Endothelial cell of umbilical vein (primary cell): ENCODE measurements around the gene INS. TPM values are rescaled to one million over a fixed set of nuclear protein-coding genes. Genes with fewer than 3 reads are reported as not detected.

Source experiments
- BruUV-seq: library from RNA; stranded (reverse); fragments of 400-500 nt; replicated peaks from 2 replicates; lab custom pipeline; 2021; lab: Mats Ljungman, UMichigan
- CTCF ChIA-PET: fragments of 300-600, 350-600 bp; sonication (Branson Sonifier 250); formaldehyde crosslinking; loops from one replicate; lab custom pipeline; 2021; ENCODE audit warnings: antibody characterized with exemption, inconsistent platforms; lab: Charles Lee
- POLR2A ChIA-PET: fragments of 300-600, 350-600 bp; sonication (Branson Sonifier 250); formaldehyde crosslinking; loops from one replicate; lab custom pipeline; 2021; ENCODE audit warnings: antibody characterized with exemption, inconsistent platforms; lab: Charles Lee
- DNase-seq: peaks from one replicate; pipeline ENCODE4 v3.0.0-alpha.2; 2011; ENCODE audit warnings: low read depth, low spot score
- FAIRE-seq: peaks from 2 replicates; lab custom pipeline; 2011; peaks lifted over from hg19 to GRCh38; lab: Jason Lieb, UNC
- H2AFZ ChIP-seq: 2 replicates; pipeline ENCODE4 v1.6.0; 2012; ENCODE audit warnings: low read depth, low read length, control low read depth, inconsistent platforms
- H3K27ac ChIP-seq: 2 replicates; pipeline ENCODE4 v1.5.1; 2011; ENCODE audit warnings: low read depth, mild to moderate bottlenecking, control low read depth, low read length, moderate library complexity; ENCODE audit not compliant: insufficient read depth
- H3K27me3 ChIP-seq, 2 experiments: 2 replicates each; pipeline versions ENCODE4 v1.6.0 to v1.6.1; 2011; ENCODE audit warnings: low read length in 2 of 2, mixed read lengths in 1 of 2; ENCODE audit not compliant: control insufficient read depth in 2 of 2, insufficient read depth in 2 of 2
- H3K36me3 ChIP-seq, 2 experiments: 2 replicates in 1 of 2; 3 replicates in 1 of 2; pipeline ENCODE4 v1.5.1; 2011; ENCODE audit warnings: low read length in 2 of 2, mild to moderate bottlenecking in 1 of 2, moderate library complexity in 1 of 2; ENCODE audit not compliant: control insufficient read depth in 2 of 2, insufficient read depth in 2 of 2; ENCODE audit errors: extremely low read depth in 1 of 2
- H3K4me1 ChIP-seq: 3 replicates; pipeline ENCODE4 v1.5.1; 2011; ENCODE audit warnings: mild to moderate bottlenecking, low read length; ENCODE audit not compliant: control insufficient read depth, insufficient read depth; ENCODE audit errors: extremely low read depth
- H3K4me2 ChIP-seq: 2 replicates; pipeline ENCODE4 v1.6.1; 2011; ENCODE audit warnings: low read length, control low read depth, mixed read lengths; ENCODE audit not compliant: insufficient read depth
- H3K4me3 ChIP-seq, 3 experiments: fragments of 200-600 bp in 1 of 3; sonication (generic), shearing (Covaris generic) in 1 of 3; replicated peaks in 1 of 3; 2 replicates each; pipeline ENCODE4 v1.5.1; 2011 to 2016; ENCODE audit warnings: control low read depth in 3 of 3, low read length in 3 of 3, mild to moderate bottlenecking in 2 of 3, inconsistent platforms in 1 of 3, low read depth in 1 of 3, moderate library complexity in 1 of 3; ENCODE audit not compliant: insufficient read depth in 1 of 3
- H3K79me2 ChIP-seq: 2 replicates; pipeline ENCODE4 v1.6.0; 2012; ENCODE audit warnings: low read length, inconsistent platforms; ENCODE audit not compliant: control insufficient read depth, insufficient read depth
- H3K9ac ChIP-seq: replicated peaks from 2 replicates; pipeline ENCODE3; 2011; ENCODE audit warnings: low read length, control low read depth; ENCODE audit not compliant: insufficient read depth; ENCODE audit errors: extremely low read depth
- H3K9me1 ChIP-seq: replicated peaks from 3 replicates; pipeline ENCODE4 v1.6.0; 2011; ENCODE audit warnings: mild to moderate bottlenecking, low read length; ENCODE audit not compliant: control insufficient read depth, insufficient read depth; ENCODE audit errors: extremely low read depth
- H3K9me3 ChIP-seq: replicated peaks from 2 replicates; pipeline ENCODE4 v1.5.1; 2012; ENCODE audit warnings: low read length, inconsistent platforms; ENCODE audit not compliant: control insufficient read depth, insufficient read depth
- H4K20me1 ChIP-seq: replicated peaks from 2 replicates; pipeline ENCODE3; 2011; ENCODE audit warnings: mild to moderate bottlenecking, low read length; ENCODE audit not compliant: control insufficient read depth, insufficient read depth; ENCODE audit errors: extremely low read depth
- CTCF ChIP-seq, 2 donors: IDR thresholded peaks; 1 replicate in 1 of 2; 2 replicates in 1 of 2; pipeline ENCODE4 v1.5.1; 2011; ENCODE audit warnings: low read length in 2 of 2, mild to moderate bottlenecking in 2 of 2, moderate library complexity in 2 of 2, control low read depth in 1 of 2, inconsistent platforms in 1 of 2, low read depth in 1 of 2; ENCODE audit not compliant: insufficient read depth in 1 of 2; ENCODE audit errors: extremely low read depth in 1 of 2
- EZH2 ChIP-seq: IDR thresholded peaks from 2 replicates; pipeline ENCODE4 v1.6.1; 2012; ENCODE audit warnings: borderline replicate concordance, low read depth, mild to moderate bottlenecking, moderate library complexity, low read length, inconsistent platforms; ENCODE audit not compliant: severe bottlenecking
- FOS ChIP-seq: IDR thresholded peaks from 2 replicates; pipeline ENCODE4 v1.6.1; 2011; ENCODE audit warnings: mild to moderate bottlenecking, low read length, moderate library complexity, borderline replicate concordance; ENCODE audit not compliant: insufficient read depth
- GATA2 ChIP-seq: IDR thresholded peaks from 2 replicates; pipeline ENCODE4 v1.7.0; 2011; ENCODE audit warnings: low read depth, mild to moderate bottlenecking, moderate library complexity, mixed read lengths, low read length; ENCODE audit not compliant: insufficient read length, insufficient read depth
- JUN ChIP-seq: IDR thresholded peaks from 2 replicates; pipeline ENCODE4 v1.6.1; 2011; ENCODE audit warnings: borderline replicate concordance, low read depth; ENCODE audit not compliant: insufficient read length, insufficient read depth
- MAX ChIP-seq: IDR thresholded peaks from 2 replicates; pipeline ENCODE4 v1.6.1; 2011; ENCODE audit not compliant: insufficient read depth, insufficient read length
- MYC ChIP-seq: IDR thresholded peaks from one replicate; pipeline ENCODE4 v1.6.1; 2011; ENCODE audit warnings: mild to moderate bottlenecking, low read depth, low read length
- POLR2A ChIP-seq: IDR thresholded peaks from 2 replicates; pipeline ENCODE4 v1.6.1; 2012; ENCODE audit warnings: low read depth, mild to moderate bottlenecking, control low read depth, low read length
- POLR2AphosphoS5 ChIP-seq: IDR thresholded peaks from 2 replicates; pipeline ENCODE4 v1.6.1; 2012; ENCODE audit warnings: low read depth, mild to moderate bottlenecking, control low read depth, low read length, moderate library complexity; ENCODE audit not compliant: insufficient read depth
- dilution Hi-C: fragments of 300-500 bp; cut with MboI; formaldehyde crosslinking; loops from one replicate; pipeline ENCODE4 v1.15.0; 2019; ENCODE audit warnings: low sequenced_read_pairs; ENCODE audit not compliant: extremely low pct_ligation_motif_present
- intact Hi-C: fragments of 100-400 bp; cut with micrococcal nuclease; formaldehyde crosslinking; loops from one replicate; pipeline ENCODE4 v1.10.0; 2022
- polyA plus RNA-seq, 4 experiments: library from polyadenylated mRNA; depleted of rRNA in 3 of 4; stranded (reverse) in 3 of 4; unstranded in 1 of 4; fragments of >200 nt; gene quantifications; 2 replicates each; pipeline versions ENCODE4 v1.2.1 to v1.2.3, GENCODE V29; 2011 to 2012; ENCODE audit warnings: missing spikeins in 1 of 4
- total RNA-seq: library from RNA; stranded (reverse); gene quantifications from 2 replicates; pipeline ENCODE4 v1.2.3, GENCODE V29; 2021

INS gene
- total and polyA plus RNA-seq, 2 donors (not counting 3 experiments of a cell fraction or from before 2014, with no cell fraction given), result not detected

- ChIA-PET POLR2A (no interaction called here), CTCF (interaction anchor here (1.5 kb wide), 1 partner anchor 20 kb away, joined by 4 read pairs; no protein-coding TSS in a partner anchor)
- BruUV-seq, result no TSS peak
- H2AFZ ChIP-seq, result no peak within 1 kb of the TSS
- dilution Hi-C loops (no loop called here), intact Hi-C loops (no loop called here)
- no peak within 1 kb of the TSS for H3K4me3 ChIP-seq
- no peak within 1 kb of the TSS for H3K27ac ChIP-seq
- H3K9me3 ChIP-seq, result no peaks in the 10 kb centered on the region
- DNase-seq, result no peak
- no peaks in the 10 kb centered on the region for H4K20me1 ChIP-seq
- H3K36me3 ChIP-seq, result no peaks in the 10 kb centered on the region
- H3K4me2 ChIP-seq, result no peak within 1 kb of the TSS
- no peak for FAIRE-seq
- TF ChIP-seq CTCF (IDR thresholded peaks at IDR 0.05; ENCODE audit: extremely low read depth in 1 of 2, insufficient read depth in 1 of 2, low read depth in 1 of 2, low read length in 2 of 2), result no peak
- TF ChIP-seq FOS, result no peak
- no peak for TF ChIP-seq EZH2
- no peak for TF ChIP-seq JUN
- TF ChIP-seq MYC, result no peak
- no peak for TF ChIP-seq POLR2A
- TF ChIP-seq MAX, result no peak
- no peak for TF ChIP-seq GATA2
- TF ChIP-seq POLR2AphosphoS5, result no peak
- H3K79me2 ChIP-seq, result no peaks in the 10 kb centered on the region
- H3K27me3 ChIP-seq, result no peaks in the 10 kb centered on the region
- H3K9ac ChIP-seq, result no peak within 1 kb of the TSS
- H3K4me1 ChIP-seq, result no peaks in the 10 kb centered on the region
- H3K9me1 ChIP-seq, result no peaks in the 10 kb centered on the region
These were observed 10.6 kb upstream of the INS start, which contains the start of gene TH for GRCh38 chr11:2171591-2172003. Gene TH, minus strand, starts transcription at chr11:2171815. Its CDS starts 29 bp downstream, at chr11:2171786.
